HG02588 (cell line): ENCODE measurements around the gene PHRF1.

ENCODE experiments used
- ATAC-seq: cut with Tn5 transposase; IDR thresholded peaks from one replicate; pipeline ENCODE4 v1.9.1; 2021; ENCODE audit warnings: mild to moderate bottlenecking, moderate library complexity; ENCODE audit not compliant: unreplicated experiment

The PHRF1 gene

GRCh38 chr11:613369-613968, 37.2 kb downstream of the PHRF1 start:
- ATAC-seq, result no peak

GRCh38 chr11:614021-614622, 37.9 kb downstream of the PHRF1 start:
- no peak for ATAC-seq

GRCh38 chr11:614623-615503, 38.6 kb downstream of the PHRF1 start:
- ATAC-seq, result no peak

DNA sequence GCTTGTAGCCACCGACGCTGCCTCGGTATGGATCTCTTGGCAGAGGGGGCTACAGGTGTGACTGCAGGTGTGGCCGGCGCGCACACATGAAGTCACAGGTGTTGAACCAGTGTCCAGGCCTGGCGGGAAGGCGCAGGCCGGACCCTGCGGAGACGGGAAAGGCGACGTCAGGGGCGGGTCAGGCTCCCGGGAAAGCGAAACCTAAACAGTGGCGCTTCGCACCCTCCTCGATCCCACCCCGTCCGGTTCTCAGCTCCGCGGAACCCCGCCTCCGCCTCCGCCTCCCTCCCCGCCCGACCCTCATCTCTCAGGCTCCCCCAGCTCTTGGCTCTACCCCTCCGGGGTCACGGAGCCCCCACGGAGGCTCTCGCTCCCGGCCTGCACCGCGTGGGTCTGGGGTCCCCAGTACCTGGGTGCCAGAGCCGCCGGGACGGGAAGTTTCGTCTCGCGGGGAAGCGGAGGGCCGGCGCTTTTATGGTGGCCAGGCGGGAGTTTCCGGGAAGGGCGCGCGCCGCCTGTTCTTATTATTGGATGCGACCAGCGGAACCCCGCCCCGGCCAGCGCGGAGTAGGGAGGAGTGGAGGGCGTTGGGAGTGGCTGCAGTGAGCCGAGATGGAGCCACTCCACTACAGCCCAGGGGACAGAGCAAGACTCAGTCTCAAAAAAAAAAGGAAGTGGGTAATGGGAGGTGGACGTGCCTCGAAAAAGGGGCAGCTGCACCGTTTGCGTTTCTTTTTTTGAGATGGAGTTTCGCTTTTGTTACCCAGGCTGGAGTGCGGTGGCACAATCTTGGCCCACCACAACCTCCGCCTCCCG, 39.4 kb downstream of the PHRF1 start, which contains the start of gene IRF7:
Gene IRF7, minus strand, starts transcription at position 447 of the 816 bp plus-strand sequence. CDS start 586 bp downstream, outside the sequence.
- peak; percentile 71 for ATAC-seq

- ATAC-seq, result no peak
These were observed 40.3 kb downstream of the PHRF1 start for GRCh38 chr11:616320-617198.

GRCh38 chr11:617199-617911, 41.1 kb downstream of the PHRF1 start:
- no peak for ATAC-seq

GRCh38 chr11:617912-618682, 41.8 kb downstream of the PHRF1 start:
- no peak for ATAC-seq

- ATAC-seq, result no peak
These were observed 42.8 kb downstream of the PHRF1 start for GRCh38 chr11:618856-619627.

GRCh38 chr11:619628-620050, 43.4 kb downstream of the PHRF1 start:
- ATAC-seq, result no peak

DNA sequence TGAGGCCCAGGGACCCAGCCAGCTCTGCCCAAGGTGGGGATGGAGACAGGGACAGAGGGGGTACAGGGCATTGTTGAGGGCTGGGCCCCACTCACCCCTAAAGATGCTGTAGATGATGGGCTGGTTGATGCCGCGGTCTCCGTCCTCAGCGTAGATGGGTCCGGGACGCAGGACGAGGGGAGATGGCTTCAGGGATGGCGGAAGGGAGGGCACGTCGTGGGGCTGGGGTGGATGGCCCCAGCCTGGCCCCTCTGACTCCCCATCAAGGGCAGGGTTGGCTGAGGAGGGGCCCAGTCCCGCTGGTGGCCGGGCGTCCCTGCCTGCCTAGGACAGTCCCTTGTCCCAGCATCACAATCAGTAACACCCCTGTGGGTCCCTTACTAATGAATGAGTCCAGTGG, 43.9 kb downstream of the PHRF1 start:
- ATAC-seq, result no peak

GRCh38 chr11:620935-621814, 44.9 kb downstream of the PHRF1 start:
- ATAC-seq, result no peak

GRCh38 chr11:621838-622237, 45.6 kb downstream of the PHRF1 start:
- no peak for ATAC-seq

DNA sequence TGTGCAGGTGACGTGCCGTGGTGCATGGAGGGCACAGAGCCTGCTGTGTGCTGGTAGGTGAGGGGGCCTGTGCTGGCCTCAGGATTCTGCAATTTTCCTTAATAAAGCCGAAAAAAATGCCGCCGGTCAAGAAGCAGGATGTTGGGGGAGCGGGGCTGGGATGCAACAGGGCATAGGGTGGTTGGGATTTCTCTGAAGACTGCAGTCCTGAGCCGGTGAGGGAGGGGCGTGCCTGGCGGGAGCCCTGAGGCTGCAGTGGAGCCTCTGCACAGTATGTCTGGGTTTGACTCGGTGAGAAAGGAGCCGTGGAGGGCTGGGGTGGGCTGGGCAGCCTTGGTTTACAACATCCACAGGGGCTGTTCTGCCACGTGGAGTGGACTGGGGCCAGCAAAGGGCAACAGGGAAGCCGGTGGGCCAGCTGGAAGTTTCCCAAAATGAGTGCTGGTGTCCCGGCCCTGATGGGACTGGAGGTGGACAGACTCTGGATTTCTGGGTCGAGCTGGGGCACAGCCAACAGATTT, 47.1 kb downstream of the PHRF1 start:
- ATAC-seq, result no peak

- no peak for ATAC-seq
These were observed 47.9 kb downstream of the PHRF1 start for GRCh38 chr11:623999-624704.

- no peak for ATAC-seq
These were observed 48.7 kb downstream of the PHRF1 start, which contains the start of gene CDHR5 for GRCh38 chr11:624705-625635. CDHR5 (minus strand) TSS chr11:624955; CDS start chr11:624902, 53 bp downstream.
